HG02678 (cell line): ENCODE results near the gene KPNA1.

Source experiments
- ATAC-seq: cut with Tn5 transposase; IDR thresholded peaks from one replicate; pipeline ENCODE4 v1.9.1; 2021; ENCODE audit warnings: mild to moderate bottlenecking, moderate library complexity; ENCODE audit not compliant: unreplicated experiment

Gene KPNA1

GRCh38 chr3:122389197-122389596 is 125.5 kb downstream of the KPNA1 start:
- no peak for ATAC-seq

DNA sequence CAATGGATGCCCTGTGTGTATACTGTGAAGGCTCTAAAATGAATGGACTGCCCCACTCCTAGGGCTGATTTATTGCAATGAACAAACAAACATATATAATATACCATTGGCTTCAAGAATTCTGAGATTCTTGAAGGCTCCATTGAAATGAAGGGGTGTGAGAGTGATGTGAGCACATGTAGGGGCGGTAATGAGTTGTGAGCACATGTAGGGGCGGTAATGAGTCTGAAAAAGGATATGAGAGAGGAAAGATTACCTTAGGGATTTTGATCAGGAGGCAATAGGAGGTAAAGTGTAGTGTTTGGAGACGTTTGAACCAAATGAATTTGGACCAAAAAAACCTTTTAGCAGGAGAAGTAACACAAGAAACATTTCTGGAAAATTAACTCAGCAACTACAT is 127.0 kb downstream of the KPNA1 start:
- ATAC-seq, result no peak

DNA sequence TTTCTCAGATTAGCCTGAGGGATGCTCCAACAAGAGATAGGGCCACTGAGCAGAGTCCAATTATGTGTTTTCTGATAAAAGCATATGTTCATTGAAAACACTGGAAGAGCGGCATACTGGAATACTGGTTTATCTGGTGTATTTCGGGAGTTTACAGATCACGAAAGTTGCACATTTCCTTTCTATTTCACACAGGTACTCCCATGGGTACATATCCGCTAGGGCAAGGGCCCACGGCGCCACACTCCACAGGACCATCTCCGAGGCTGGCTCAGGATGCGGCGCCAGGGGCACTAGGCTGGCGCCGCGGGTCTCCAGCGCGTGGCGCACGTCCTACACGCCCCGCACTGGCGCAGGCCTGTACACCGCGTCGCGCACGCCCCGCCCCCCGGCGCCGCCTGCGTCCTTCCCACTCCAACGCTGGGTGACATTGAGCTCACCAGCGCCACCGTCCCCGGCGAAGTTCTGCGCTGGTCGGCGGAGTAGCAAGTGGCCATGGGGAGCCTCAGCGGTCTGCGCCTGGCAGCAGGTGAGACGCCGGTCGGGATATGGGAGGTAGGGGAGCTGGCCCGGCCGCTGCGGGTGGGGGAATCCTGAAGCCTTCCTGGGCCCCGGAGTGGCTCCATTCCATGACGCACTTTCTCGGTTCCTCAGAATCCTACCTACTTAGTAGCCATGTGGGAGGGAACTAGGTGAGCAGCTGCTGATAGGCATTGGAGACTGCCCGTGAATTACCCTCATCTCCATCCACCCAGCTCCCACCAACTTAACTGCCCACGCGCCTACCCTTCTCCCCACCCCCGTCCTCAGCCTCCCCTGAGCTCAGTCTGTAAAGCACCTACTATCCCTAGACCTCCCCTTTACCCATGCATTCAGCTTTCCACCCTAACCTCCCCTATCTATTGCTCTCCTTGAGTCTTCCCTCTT is 130.7 kb downstream of the KPNA1 start, which contains the start of gene FAM162A:
FAM162A (plus strand) TSS at position 412 of the 927 bp plus-strand sequence; CDS start at position 496, 84 bp downstream.
- peak; percentile 91 for ATAC-seq

DNA sequence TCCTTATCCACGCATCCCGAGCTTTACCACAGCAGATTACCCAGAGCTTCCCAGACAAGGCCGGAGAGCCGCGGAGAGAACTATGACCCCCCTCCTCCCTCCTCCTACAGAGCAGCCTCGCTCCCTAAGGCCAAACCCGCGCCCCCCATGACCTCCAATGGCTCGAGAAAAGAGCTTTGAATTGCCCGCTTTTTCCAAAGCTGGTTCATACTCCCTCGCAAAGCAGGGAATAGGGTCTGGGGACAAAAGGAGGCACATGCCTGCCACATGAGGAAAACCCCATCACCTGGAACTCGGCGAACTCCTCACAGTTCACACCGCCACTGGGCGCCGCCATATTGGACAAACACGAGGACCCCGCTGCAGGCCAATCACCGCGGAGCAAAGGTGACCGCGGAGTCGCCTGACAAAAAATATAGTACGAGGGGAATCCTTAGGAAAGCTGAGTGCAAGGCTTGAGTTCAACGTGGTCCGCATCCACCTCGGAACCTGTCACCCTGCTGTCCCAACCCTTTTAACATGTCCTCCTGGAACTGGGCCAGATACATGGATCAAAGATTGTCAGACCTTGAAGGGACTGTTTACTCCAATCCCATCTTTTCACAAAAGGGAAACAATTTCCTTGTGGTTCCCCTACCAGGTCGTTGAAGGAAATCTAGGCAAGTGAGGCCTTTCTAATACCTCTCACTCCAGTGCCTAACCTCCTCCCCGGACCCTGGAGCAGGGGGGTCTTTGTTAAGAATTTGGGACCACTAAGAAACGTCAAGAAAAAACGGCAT is 131.7 kb downstream of the KPNA1 start, which contains the start of gene MIX23:
MIX23 (minus strand) TSS at position 344 of the 779 bp plus-strand sequence; CDS start at position 337, 7 bp downstream.
- peak; percentile 38 for ATAC-seq

DNA sequence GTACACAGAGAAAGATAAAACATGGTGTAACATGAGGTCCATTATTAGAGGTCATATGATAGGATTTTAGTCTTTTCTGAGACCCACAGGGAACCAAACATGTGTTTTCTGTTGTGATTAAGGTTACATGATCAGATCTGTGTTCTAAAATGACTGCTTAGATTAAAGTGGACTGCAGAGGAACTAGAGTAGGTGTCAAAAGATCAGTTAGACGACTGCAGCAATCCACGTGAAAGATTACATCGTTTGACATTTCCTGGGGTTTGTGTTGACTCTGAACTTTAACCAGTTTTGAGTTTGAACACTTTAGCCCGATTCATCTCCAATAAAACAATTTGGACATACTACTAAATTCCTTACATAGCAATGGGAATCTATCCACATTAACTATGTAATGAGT is 136.8 kb downstream of the KPNA1 start:
- no peak for ATAC-seq

GRCh38 chr3:122374034-122374433 is 140.7 kb downstream of the KPNA1 start:
- ATAC-seq, result no peak
